ENCODE results near the gene CDHR2. TPM values are rescaled to one million over a fixed set of nuclear protein-coding genes. Genes with fewer than 3 reads are reported as not detected.

Gene CDHR2
- total RNA-seq, 1 experiment from 2014 or later: 0.63 TPM

- Mint-ChIP-seq H3K27ac (no peak overlapping the region), H3K9me3 (peaks cover 14% of the 10 kb centered on the region), H3K4me1 (no peaks in the 10 kb centered on the region), H3K4me3 (no peak overlapping the region), H3K36me3 (no peaks in the 10 kb centered on the region; the same call in 1 of the 2 replicates), H3K27me3 (ENCODE audit: low read depth) (peaks cover 24% of the 10 kb centered on the region)
- CTCF ChIA-PET: no interaction called here
- peak; percentile 72; the same call in 1 of the 2 replicates for TF ChIP-seq ZBTB43 (CRISPR knock-in tag; IDR thresholded peaks at IDR 0.05)
- no peak for TF ChIP-seq IRF2 (CRISPR knock-in tag; IDR thresholded peaks at IDR 0.05; ENCODE audit: borderline replicate concordance, low read depth)
- TF ChIP-seq MAX (CRISPR knock-in tag; IDR thresholded peaks at IDR 0.05): no peak
- POLR2A ChIA-PET: no interaction called here
- DNase-seq (ENCODE audit: low spot score) (no peak), ATAC-seq (no peak)
Observed at GRCh38 chr5:176588297-176588696, 39.2 kb downstream of the CDHR2 start.

GRCh38 chr5:176589039-176589769 is 40.1 kb downstream of the CDHR2 start:
- ChIA-PET POLR2A (no interaction called here), CTCF (no interaction called here)
- ATAC-seq (no peak), DNase-seq (ENCODE audit: low spot score) (no peak)
- Mint-ChIP-seq H3K36me3 (no peaks in the 10 kb centered on the region; the same call in 1 of the 2 replicates), H3K27me3 (ENCODE audit: low read depth) (peaks cover 19% of the 10 kb centered on the region), H3K4me1 (no peaks in the 10 kb centered on the region), H3K27ac (no peak overlapping the region), H3K9me3 (peaks cover 14% of the 10 kb centered on the region), H3K4me3 (no peak overlapping the region)
- no peak for TF ChIP-seq SOX15 (CRISPR knock-in tag; IDR thresholded peaks at IDR 0.05)
- no peak for TF ChIP-seq E2F4 (CRISPR knock-in tag; IDR thresholded peaks at IDR 0.05; ENCODE audit: borderline replicate concordance, low read depth)
- TF ChIP-seq ZNF121 (CRISPR knock-in tag; IDR thresholded peaks at IDR 0.05): no peak
- TF ChIP-seq FOXK1 (CRISPR knock-in tag; IDR thresholded peaks at IDR 0.05): no peak
- no peak for TF ChIP-seq GABPB1 (CRISPR knock-in tag; IDR thresholded peaks at IDR 0.05)
- no peak for TF ChIP-seq PRDM15 (CRISPR knock-in tag; IDR thresholded peaks at IDR 0.05)
- no peak for TF ChIP-seq ZSCAN18 (CRISPR knock-in tag; IDR thresholded peaks at IDR 0.05)
- TF ChIP-seq USF2 (CRISPR knock-in tag; IDR thresholded peaks at IDR 0.05): no peak

GRCh38 chr5:176590035-176590717 is 41.0 kb downstream of the CDHR2 start:
- H3K27me3 Mint-ChIP-seq (ENCODE audit: low read depth): peaks cover 29% of the 10 kb centered on the region
- no peak overlapping the region for H3K4me3 Mint-ChIP-seq
- no peaks in the 10 kb centered on the region for H3K4me1 Mint-ChIP-seq
- CTCF ChIA-PET: no interaction called here
- H3K9me3 Mint-ChIP-seq: peaks cover 11% of the 10 kb centered on the region
- DNase-seq (ENCODE audit: low spot score) (no peak), ATAC-seq (no peak)
- no peak overlapping the region for H3K27ac Mint-ChIP-seq
- POLR2A ChIA-PET: no interaction called here
- no peaks in the 10 kb centered on the region; the same call in 1 of the 2 replicates for H3K36me3 Mint-ChIP-seq
- TF ChIP-seq MYBL2 (CRISPR knock-in tag; IDR thresholded peaks at IDR 0.05) (no peak), RORB (CRISPR knock-in tag; IDR thresholded peaks at IDR 0.05) (no peak), ZNF219 (CRISPR knock-in tag; IDR thresholded peaks at IDR 0.05; ENCODE audit: borderline replicate concordance) (no peak), ZNF263 (CRISPR knock-in tag; IDR thresholded peaks at IDR 0.05; ENCODE audit: low read depth) (no peak), NFATC4 (CRISPR knock-in tag; IDR thresholded peaks at IDR 0.05) (no peak), AFF4 (CRISPR knock-in tag; IDR thresholded peaks at IDR 0.05; ENCODE audit: borderline replicate concordance) (no peak), CREM (CRISPR knock-in tag; IDR thresholded peaks at IDR 0.05) (no peak)
